GM06990 (cell line): ENCODE data around the gene SEMA3E.

Experiments used
- DNase-seq: peaks from one replicate; pipeline ENCODE4 v3.0.0-alpha.2; 2011; ENCODE audit not compliant: insufficient read length; ENCODE audit errors: extremely low read depth
- H3K27me3 ChIP-seq: replicated peaks from 2 replicates; pipeline ENCODE4 v1.6.0; 2011; ENCODE audit warnings: low read length; ENCODE audit not compliant: control insufficient read depth, insufficient read depth
- H3K36me3 ChIP-seq: 2 replicates; pipeline ENCODE4 v1.5.1; 2011; ENCODE audit warnings: low read length; ENCODE audit not compliant: control insufficient read depth, insufficient read depth
- H3K4me3 ChIP-seq: replicated peaks from 2 replicates; pipeline ENCODE4 v1.5.1; 2011; ENCODE audit warnings: low read depth, mild to moderate bottlenecking, control low read depth, low read length
- CTCF ChIP-seq: IDR thresholded peaks from 2 replicates; pipeline ENCODE4 v1.5.1; 2011; ENCODE audit warnings: low read length, control low read depth, mild to moderate bottlenecking, inconsistent platforms; ENCODE audit not compliant: insufficient read depth, poor library complexity, severe bottlenecking

The SEMA3E gene

GRCh38 chr7:83362871-83363550 lies 285.9 kb downstream of the SEMA3E start:
- Histone ChIP-seq H3K4me3 (no peak overlapping the region), H3K36me3 (no peaks in the 10 kb centered on the region), H3K27me3 (no peaks in the 10 kb centered on the region)
- DNase-seq, result no peak
- no peak for TF ChIP-seq CTCF

GRCh38 chr7:83359108-83359507 lies 289.8 kb downstream of the SEMA3E start:
- no peak for TF ChIP-seq CTCF
- H3K4me3 ChIP-seq, result no peak overlapping the region
- H3K27me3 ChIP-seq, result no peaks in the 10 kb centered on the region
- DNase-seq, result no peak
- no peaks in the 10 kb centered on the region for H3K36me3 ChIP-seq

- TF ChIP-seq CTCF, result no peak
- H3K36me3 ChIP-seq, result no peaks in the 10 kb centered on the region
- H3K4me3 ChIP-seq, result no peak overlapping the region
- DNase-seq, result no peak
- no peaks in the 10 kb centered on the region for H3K27me3 ChIP-seq
Measured at GRCh38 chr7:83355143-83355542, 293.8 kb downstream of the SEMA3E start.

GRCh38 chr7:83347945-83348444 lies 300.9 kb downstream of the SEMA3E start:
- no peak for DNase-seq
- Histone ChIP-seq H3K4me3 (no peak overlapping the region), H3K36me3 (no peaks in the 10 kb centered on the region), H3K27me3 (no peaks in the 10 kb centered on the region)
- no peak for TF ChIP-seq CTCF

GRCh38 chr7:83339907-83340306 lies 309.0 kb downstream of the SEMA3E start:
- H3K27me3 ChIP-seq, result no peaks in the 10 kb centered on the region
- no peak for TF ChIP-seq CTCF

More at GRCh38 chr7:83339907-83340306, 309.0 kb downstream of the SEMA3E start:
- no peak for DNase-seq
- no peaks in the 10 kb centered on the region for H3K36me3 ChIP-seq
- H3K4me3 ChIP-seq, result no peak overlapping the region
